GM21423 (cell line): ENCODE data around the gene DAB1.

Experiments used
- ATAC-seq: cut with Tn5 transposase; IDR thresholded peaks from one replicate; pipeline ENCODE4 v1.9.1; 2021; ENCODE audit warnings: mild to moderate bottlenecking, moderate library complexity; ENCODE audit not compliant: unreplicated experiment

The DAB1 gene

GRCh38 chr1:56963667-56964066 is 460.2 kb downstream of the DAB1 start:
- no peak for ATAC-seq

- no peak for ATAC-seq
Measured at GRCh38 chr1:56961426-56961825, 462.4 kb downstream of the DAB1 start.

- no peak for ATAC-seq
Measured at GRCh38 chr1:56958526-56958925, 465.3 kb downstream of the DAB1 start.

GRCh38 chr1:56957931-56958330 is 465.9 kb downstream of the DAB1 start:
- no peak for ATAC-seq

GRCh38 chr1:56954664-56955063 is 469.2 kb downstream of the DAB1 start:
- ATAC-seq: no peak

GRCh38 chr1:56953386-56953785 is 470.5 kb downstream of the DAB1 start:
- ATAC-seq: no peak

GRCh38 chr1:56952501-56952900 is 471.4 kb downstream of the DAB1 start:
- no peak for ATAC-seq

- no peak for ATAC-seq
Measured at GRCh38 chr1:56948403-56949023, 475.3 kb downstream of the DAB1 start.
